ENCODE measurements around the gene DMRTB1.

GRCh38 chr1:53513846-53514245 is 54.6 kb downstream of the DMRTB1 start:
- TF ChIP-seq, protein P1, sequence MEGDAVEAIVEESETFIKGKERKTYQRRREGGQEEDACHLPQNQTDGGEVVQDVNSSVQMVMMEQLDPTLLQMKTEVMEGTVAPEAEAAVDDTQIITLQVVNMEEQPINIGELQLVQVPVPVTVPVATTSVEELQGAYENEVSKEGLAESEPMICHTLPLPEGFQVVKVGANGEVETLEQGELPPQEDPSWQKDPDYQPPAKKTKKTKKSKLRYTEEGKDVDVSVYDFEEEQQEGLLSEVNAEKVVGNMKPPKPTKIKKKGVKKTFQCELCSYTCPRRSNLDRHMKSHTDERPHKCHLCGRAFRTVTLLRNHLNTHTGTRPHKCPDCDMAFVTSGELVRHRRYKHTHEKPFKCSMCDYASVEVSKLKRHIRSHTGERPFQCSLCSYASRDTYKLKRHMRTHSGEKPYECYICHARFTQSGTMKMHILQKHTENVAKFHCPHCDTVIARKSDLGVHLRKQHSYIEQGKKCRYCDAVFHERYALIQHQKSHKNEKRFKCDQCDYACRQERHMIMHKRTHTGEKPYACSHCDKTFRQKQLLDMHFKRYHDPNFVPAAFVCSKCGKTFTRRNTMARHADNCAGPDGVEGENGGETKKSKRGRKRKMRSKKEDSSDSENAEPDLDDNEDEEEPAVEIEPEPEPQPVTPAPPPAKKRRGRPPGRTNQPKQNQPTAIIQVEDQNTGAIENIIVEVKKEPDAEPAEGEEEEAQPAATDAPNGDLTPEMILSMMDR (IDR thresholded peaks at IDR 0.05; ENCODE audit: borderline replicate concordance, extremely low read depth, low read length, poor library complexity, severe bottlenecking): no peak
- no peak for TF ChIP-seq EZH2 (IDR thresholded peaks at IDR 0.05; ENCODE audit: borderline replicate concordance, low read depth, low read length, severe bottlenecking)

Measured in DND-41 (cell line).